ENCODE measurements around the gene IQCN.
"Not testable (repeated sequence)": the region's sequence is repeated elsewhere in the genome, so short reads cannot be mapped to it uniquely, and the experiment has no call there.

Gene IQCN

GRCh38 chr19:18224525-18225354, 49.5 kb downstream of the IQCN start:
- in situ Hi-C loops (cut with HindIII; ENCODE audit: low pct_ligation_motif_present, low pct_unique_long_range_greater_than_20kb, low sequenced_read_pairs) = no loop called here

DNA sequence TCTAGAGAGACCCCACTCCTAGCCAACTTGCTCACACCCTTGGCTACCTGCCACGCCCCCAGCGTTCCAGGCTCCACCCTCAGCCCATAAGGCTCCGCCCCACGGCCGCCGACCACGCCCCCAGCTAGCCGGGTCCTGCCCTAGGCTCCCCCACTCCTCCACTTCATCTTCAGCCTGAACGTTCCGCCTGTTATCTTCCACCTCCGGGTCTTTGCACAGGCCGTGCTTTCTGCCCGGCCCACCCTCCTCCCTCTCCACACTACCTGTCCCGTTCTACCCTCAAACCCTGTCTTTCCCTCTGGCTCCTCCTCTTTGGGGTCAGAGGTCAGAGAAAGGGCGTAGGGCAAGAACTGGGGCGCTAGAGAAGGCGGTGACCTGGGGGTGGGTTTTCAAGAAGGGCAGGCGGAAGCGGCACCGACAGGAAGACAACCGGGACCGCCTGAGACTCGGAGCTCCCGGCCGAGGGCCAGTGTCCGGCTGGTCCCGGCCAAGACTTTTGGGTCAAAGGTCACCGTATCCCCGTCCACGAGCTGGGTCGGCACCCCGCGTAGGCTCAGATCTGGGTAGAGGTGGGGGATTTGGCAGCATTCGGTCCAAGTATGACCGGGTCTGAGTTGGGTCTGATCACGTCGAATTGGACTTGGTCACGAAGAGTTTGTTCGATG, 50.3 kb downstream of the IQCN start:
- no peak for DNase-seq
- in situ Hi-C loops (cut with HindIII; ENCODE audit: low pct_ligation_motif_present, low pct_unique_long_range_greater_than_20kb, low sequenced_read_pairs) = no loop called here

More at GRCh38 chr19:18224525-18225354, 49.5 kb downstream of the IQCN start:
- DNase-seq = peak; percentile 97

- DNase-seq = no peak
- in situ Hi-C loops (cut with HindIII; ENCODE audit: low pct_ligation_motif_present, low pct_unique_long_range_greater_than_20kb, low sequenced_read_pairs) = no loop called here
Measured at GRCh38 chr19:18221815-18222725, 52.2 kb downstream of the IQCN start.

DNA sequence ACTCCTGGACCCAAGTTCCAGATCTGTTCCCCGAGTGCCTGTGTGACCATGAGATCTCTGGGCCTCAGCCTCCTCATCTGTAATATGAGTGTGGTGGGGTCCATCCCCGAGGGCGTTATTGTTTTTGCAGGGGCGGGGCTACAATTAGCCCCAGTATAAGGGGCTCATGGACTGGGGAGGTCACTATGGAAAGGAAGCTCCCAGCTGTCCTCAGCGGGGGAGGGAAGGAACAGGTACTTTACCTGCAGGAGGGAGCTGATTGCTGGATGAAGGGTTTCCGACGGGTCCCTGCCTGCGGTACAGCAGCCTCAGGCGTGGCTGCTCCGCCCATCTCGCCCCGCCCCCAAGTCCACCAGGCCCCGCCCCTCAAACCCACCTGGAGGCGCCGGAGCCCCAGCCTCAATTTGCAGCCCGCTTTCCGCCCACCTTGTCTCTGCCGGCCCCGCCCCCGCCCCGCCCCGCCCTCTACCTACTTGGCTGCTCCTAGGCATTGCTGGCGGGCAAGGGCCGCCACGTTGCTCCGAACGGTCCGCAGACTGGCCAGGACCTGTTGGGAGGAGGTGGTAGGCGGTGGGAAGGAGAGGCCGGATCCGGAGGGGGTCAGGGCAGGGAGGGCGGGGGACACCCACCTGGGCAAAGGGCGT, 53.5 kb downstream of the IQCN start:
- in situ Hi-C loops (cut with HindIII; ENCODE audit: low pct_ligation_motif_present, low pct_unique_long_range_greater_than_20kb, low sequenced_read_pairs) = no loop called here
- DNase-seq = no peak

GRCh38 chr19:18219911-18220631, 54.2 kb downstream of the IQCN start:
- DNase-seq = no peak
- in situ Hi-C loops (cut with HindIII; ENCODE audit: low pct_ligation_motif_present, low pct_unique_long_range_greater_than_20kb, low sequenced_read_pairs) = no loop called here

GRCh38 chr19:18218600-18218999, 55.7 kb downstream of the IQCN start:
- no peak for DNase-seq
- in situ Hi-C loops (cut with HindIII; ENCODE audit: low pct_ligation_motif_present, low pct_unique_long_range_greater_than_20kb, low sequenced_read_pairs) = no loop called here

DNA sequence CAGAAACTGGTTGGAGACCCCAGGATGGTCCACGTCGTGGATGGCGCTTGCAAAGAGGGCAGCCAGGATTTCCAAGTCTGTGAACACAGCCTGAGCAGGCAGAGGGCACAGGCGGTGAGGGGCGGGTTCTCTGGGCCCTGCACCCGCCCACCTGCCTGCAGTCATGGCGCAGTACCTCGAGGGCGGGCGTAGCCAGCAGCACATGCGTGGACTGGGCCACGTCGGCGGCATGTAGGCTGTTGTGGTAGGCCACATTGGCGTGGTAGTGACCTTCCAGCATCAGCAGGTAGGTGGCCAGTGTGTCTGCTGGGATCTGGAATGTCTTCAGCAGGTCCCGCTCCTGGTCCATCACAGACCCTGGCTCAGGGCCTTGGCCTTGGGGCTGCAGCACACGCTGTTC, 56.1 kb downstream of the IQCN start:
- in situ Hi-C loops (cut with HindIII; ENCODE audit: low pct_ligation_motif_present, low pct_unique_long_range_greater_than_20kb, low sequenced_read_pairs) = no loop called here
- no peak for DNase-seq

DNA sequence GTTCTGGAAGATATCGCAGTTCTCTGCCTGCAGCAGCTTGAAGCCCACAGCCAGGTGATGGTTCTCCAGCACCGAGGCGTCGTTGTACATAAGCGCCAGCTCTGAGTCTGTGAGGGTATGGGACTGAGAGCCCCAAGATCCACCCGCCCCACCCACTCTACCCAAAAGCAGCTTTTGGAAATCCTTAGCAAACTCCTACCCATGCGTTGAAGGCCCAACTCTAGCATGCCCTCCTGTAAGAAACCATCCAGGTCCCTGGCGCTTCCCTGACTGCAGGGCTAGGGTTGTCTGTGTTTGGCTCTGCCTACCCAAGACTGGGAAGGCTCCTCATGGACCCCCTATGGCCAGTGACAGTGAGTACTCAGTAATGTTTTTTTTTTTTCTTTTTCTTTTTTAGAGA, 57.5 kb downstream of the IQCN start:
- no peak for DNase-seq
- in situ Hi-C loops (cut with HindIII; ENCODE audit: low pct_ligation_motif_present, low pct_unique_long_range_greater_than_20kb, low sequenced_read_pairs) = no loop called here

GRCh38 chr19:18214779-18215433, 59.3 kb downstream of the IQCN start:
- in situ Hi-C loops (cut with HindIII; ENCODE audit: low pct_ligation_motif_present, low pct_unique_long_range_greater_than_20kb, low sequenced_read_pairs) = no loop called here
- no peak for DNase-seq

GRCh38 chr19:18211683-18212082, 62.6 kb downstream of the IQCN start:
- DNase-seq = no peak
- in situ Hi-C loops (cut with HindIII; ENCODE audit: low pct_ligation_motif_present, low pct_unique_long_range_greater_than_20kb, low sequenced_read_pairs) = no loop called here

DNA sequence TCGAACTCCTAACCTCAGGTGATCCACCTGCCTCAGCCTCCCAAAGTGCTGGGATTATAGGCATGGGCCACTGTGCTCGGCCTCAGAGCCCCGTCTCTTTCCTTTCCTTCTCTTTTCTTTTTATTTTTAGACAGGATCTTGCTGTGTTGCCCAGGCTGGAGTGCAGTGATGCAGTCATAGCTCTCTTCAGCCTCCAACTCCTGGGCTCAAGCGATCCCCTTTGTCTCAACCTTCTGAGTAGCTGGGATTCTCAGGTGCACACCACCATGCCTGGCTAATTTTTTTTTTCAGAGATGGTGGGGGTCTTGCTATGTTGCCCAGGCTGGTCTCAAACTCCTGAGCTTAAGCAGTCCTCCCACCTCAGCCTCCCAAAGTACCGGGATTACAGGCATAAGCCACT, 64.3 kb downstream of the IQCN start:
- DNase-seq; in situ Hi-C loops (cut with HindIII; ENCODE audit: low pct_ligation_motif_present, low pct_unique_long_range_greater_than_20kb, low sequenced_read_pairs): not testable (repeated sequence)

DNA sequence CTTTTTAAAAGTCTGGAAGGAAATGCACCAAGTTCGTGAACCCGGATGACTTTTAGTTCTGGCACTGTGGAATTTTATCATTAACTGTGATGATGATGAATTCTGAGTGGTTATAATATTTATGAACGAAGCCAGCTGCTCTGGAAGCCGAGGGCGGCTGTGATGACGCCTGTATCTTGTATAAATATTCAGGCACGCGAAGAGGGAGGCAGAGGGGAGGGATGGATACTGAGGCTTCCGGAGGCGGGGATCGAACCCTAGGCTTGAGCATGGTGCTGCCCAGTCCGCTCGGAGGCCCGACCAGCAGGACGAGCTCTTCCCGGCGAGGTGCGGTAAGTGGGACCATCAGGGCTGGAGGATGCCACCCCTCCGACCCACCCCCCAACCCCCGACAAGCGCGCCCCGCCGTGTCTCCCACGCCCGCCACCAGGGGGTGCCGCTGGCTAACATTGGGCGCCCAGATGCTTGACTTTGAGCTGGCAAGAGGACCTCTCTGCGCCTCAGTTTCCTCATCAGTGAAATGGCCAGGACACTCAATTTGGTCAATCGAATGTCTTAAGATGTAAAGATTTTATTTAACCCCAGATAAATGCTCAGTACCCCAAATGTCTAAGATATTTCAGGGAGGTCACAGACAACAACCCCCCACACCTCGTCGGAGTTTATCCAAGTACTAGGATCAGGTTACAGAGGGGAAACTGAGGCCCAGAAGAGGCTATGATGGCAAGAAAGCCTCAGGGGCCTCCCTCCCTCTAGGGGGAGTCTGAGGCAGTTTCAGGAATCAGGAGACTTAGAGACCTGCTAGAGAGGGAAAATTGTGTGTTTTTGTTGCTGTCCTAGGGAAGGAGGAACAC, 65.9 kb downstream of the IQCN start:
- in situ Hi-C loops (cut with HindIII; ENCODE audit: low pct_ligation_motif_present, low pct_unique_long_range_greater_than_20kb, low sequenced_read_pairs) = no loop called here
- DNase-seq = no peak

All from ACHN (cell line).